ENCODE data around the gene RGMA. TPM values are rescaled to one million over a fixed set of nuclear protein-coding genes. Genes with fewer than 3 reads are reported as not detected.
"Not testable (repeated sequence)": the region's sequence is repeated elsewhere in the genome, so short reads cannot be mapped to it uniquely, and the experiment has no call there.

Gene RGMA
- total RNA-seq, 1 donor from 2014 or later: 8.1 TPM

DNA sequence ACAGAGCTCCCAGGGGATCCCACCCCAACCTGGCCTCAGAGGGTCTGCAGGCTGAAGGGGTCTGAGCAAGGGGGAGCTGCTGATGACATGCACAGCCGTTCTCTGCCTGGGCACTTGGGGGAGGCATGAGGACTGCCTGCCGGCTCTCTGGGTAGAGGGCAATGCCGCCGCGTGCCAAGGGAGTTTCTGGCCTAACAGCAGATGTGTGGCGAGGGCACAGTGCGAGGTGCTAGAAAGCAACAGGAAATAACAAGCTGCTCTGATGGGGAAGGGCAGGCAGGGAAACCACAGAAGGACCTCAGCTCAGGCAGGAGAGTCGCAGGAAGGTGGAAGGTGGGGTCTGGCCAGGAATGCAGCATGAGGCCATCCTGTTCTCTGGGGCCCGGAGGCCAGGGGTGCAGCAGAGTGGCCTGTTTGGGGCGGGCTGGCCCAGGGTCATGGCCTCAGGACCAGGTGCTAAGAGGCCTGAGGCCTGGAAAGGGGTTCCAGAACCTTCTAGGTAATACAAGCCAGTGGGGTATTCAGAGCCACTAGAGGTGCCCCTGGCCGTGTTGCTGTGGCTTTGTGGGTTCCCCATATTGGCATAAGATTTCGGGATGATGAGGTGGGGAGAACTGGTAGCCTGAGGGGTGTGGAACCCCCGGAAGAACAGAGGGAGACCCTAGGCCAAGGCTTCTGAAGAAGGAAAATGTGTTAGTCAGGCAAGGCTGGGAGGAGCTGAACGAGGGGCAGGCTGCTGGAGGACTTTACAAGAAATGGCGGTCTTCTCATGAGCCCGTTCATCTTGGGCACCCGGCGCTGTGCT lies 41.2 kb downstream of the RGMA start:
- no peak for DNase-seq

DNA sequence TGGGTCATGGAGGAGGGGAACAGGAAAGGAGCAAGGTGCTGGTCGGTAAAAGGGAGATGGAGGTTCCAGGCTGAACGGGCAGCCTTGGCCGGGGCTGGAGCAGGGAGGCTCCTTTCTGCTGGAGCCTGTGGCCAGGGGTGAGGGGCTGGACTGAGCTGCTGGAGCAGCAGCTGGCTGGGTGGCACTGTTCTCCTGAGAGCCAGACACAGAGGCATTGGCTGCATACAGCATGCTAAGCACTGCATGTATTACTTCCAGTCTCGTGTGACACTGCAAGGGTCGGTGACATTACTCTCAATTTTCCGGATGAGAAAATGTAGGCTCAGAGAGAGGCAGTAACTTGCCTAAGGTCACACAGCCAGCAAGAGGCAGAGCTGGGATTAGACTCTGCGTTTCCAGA lies 42.3 kb downstream of the RGMA start:
- no peak for DNase-seq

DNA sequence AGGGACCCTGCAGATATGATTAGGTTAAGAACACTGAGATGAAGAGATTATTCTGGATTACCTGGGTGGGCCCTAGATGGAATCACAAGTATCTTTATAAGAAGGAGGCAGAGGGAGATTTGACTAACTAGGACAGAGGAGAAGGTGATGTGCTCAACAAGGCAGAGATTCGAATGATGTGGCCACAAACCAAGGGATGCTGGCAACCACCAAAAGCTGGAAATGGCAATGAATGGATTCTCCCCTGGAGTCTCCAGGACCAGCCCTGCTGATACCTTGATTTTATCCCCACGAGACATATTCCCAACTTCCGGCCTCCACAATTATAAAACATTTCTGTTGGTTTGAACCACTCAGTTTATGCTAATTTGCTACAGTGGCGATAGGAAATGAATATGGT lies 42.9 kb downstream of the RGMA start:
- DNase-seq: no peak

DNA sequence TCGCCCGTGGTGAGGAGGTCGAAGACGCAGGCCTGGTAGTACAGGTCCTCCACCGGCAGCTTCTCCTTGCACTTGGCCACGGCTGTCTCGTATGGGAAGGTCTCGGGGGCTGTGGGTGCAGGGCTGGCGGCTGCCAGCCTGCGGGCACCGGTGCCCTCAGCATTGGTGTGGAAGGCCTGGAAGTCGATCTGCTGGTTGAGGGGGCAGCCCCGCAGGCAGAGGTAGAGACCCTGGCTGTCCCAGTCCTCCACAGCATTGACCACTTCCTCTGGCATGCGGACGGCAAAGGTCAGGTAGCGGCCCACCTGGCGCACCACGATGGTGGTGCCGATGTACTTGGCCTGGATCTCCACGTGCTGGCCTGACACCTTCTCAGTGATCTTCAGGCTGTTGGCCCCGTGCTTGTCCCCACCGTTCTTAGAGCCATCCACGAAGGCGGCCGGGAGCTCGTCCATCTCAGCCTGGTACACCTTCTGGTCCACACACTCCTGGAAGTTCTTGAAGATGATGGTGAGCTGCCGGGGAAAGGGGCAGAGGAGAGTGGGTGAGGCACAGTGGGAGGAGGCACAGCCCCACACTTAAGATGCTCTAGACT lies 43.7 kb downstream of the RGMA start:
- DNase-seq: no peak

DNA sequence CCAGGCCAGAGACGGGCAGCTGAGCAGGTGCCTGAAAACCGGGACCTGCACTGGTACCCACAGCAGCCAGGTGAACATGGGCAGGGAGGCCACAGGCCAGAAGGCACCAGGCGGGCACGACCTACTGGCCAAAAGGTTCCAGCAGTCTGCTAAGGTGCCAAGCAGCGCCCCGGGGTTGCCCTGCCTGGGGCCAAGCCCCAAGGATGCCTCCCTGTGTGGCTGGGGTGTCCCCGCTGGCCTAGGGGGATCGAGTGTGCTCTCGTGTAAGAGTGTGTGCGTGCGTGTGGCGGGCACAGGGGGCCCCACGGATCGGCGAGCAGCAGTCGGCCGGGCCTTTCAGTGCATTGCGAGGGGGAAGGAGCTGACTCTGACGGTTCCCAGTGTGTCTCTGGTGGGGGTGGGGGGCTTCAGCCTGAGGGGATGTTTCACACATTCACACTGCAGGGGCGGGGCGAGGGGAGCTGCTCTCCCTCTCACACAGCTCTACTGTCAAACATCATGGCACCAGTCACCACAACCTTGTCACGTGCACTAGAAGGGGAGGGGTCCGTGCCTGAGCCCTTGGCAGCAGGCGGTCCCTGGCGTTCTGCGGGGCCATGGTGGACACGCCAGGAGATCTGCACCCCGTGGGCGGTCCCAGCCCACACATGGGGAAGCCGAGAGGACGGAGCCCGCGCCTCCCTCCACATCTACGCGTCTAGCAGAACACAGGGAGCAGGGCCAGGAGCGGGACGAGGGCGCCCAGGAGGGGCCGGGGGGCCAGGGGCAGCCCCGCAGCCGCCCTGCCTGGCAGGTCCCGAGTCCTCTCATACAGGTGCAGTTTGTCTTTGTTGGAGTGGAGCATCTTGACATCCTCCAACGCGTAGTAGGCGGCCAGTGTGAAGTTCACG lies 44.5 kb downstream of the RGMA start:
- no peak for DNase-seq

DNA sequence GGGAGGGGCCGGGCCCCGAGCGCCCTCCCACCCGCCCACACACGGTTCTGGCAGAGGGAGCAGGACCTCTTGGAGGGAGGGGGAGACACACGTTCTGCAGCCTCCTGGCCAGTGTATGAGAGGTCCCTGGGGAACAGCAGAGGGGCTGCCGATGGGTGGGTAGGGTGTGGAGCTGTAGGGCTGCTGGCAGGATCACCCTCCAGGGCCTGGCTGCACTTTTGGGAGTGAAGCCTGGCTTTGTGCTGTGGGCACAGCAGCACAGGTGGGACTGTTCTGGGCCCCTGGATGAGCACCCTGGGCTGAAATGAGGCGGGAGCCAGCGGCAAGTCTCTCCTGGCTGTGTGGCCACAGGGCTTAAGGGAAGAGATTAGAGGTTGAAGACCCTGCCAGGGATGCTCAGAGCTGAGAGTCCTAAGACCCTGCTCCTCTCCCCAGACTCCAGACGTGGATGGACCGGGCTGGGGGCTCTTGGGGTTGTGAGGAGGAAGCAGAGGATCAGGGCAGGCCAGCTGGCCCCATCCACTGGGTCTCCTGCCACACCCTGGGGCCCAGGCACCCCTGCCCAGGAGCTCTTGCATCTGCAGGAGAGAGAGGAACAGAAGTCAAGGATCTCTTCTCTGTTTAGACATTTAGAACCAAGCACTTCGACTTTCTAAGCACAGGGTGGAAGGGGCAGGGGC lies 45.2 kb downstream of the RGMA start:
- no peak for DNase-seq

DNA sequence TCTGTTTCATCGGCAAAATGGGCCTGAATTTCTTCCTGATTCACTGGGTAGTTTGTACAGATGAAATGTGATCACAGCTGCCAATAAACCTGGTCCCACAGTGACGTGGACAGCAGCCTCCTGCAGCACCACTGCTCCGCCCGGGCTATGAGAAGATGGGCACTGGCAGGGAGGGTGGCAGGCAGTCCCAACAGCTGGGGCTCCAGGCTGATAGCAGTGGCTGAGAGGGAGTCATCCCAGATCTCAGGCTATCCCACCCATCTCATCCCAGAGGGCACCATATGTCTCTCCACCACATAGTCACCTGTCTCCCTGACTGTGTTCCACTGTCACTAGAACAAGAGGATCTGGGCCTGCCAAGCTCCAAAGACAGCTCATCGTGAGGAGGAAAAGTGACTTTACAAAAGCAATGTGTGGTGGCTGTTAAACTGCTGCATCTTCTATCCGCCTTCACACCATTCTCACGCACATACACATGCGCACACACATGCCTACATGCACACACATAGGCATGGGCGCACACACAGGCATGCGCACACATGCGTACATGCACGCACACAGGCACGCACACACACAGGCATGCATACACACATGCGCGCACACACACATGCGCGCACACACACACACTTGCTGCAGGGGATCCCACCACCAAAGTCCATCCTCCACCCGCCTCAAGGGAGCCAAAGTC lies 46.2 kb downstream of the RGMA start:
- no peak for DNase-seq

DNA sequence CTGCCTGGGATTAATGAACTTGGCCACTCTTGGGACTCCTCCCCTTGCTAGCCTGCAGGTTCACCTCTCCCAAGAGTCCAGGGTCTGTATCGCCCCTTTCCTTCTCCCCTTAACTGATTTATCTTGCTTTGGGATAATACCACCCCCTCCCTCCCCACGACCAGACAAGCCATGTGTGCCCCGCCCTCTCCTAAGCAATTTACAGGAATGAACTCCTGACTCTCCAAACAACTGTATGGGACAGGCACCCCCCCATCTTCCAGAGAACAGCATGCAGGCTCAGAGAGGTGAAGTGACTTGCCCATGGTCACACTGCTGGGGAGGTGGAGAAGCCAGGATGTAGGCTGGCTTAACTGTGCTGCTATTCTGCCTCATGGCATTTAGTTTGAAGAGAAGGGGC lies 46.8 kb downstream of the RGMA start:
- no peak for DNase-seq

DNA sequence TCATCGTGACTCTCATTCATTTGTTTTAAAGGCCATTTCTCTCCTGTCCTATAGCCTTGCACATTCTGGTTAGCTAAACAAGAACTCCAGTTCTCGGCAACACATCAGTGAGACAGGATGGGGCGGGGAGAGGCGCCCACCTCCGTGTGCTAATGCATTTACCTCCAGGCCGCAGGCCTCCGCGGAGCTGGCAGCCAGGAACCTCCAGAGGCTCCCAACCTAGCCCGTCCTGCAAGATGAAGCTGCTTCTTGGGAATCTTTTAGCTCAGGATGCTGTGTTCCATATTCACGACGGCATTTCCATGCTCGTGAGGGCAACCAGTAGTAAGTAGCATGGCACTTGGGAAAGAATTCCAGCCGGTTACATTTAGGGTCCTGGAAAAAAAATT lies 47.9 kb downstream of the RGMA start:
- no peak for DNase-seq

DNA sequence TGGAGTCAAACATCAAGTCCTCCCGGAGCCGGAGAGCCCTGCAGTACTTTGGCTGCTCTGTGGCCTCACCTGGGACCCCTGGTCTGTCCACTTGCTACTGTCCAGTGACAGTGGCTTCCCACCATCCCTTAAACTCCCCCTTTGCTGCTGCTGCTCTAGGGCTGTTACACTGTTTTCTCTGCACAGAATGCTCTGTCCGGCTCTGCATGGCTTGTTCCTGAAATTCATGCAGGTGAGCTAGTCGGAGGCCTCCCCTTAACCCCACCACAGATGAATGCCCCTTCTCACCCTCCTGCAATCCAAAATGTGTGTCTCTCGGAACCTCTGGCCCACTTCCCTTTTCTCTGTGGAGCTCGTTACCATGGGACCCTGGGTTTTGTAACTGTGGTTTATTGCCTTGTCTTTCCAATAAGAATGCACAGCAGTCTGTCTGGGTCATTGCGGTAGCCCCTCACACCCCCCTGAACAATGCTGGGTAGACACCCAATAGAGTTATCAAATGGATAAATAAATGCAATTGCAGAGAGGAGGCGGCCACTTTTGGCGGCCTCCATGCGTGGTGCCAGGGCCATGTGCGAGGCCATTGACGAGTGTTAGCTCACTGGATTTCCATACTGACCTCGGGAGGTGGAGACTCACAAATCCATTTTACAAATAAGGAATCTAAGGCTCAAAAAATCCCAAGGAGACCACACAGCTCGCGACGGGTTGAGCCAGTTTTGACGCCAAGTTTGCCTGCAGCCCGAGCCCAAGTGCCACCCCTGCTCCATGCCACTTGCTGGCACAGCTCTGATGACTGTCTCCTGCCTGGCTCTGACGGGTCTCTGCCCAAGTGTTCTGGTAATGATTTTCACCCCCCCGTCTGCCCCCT lies 48.5 kb downstream of the RGMA start:
- no peak for DNase-seq

DNA sequence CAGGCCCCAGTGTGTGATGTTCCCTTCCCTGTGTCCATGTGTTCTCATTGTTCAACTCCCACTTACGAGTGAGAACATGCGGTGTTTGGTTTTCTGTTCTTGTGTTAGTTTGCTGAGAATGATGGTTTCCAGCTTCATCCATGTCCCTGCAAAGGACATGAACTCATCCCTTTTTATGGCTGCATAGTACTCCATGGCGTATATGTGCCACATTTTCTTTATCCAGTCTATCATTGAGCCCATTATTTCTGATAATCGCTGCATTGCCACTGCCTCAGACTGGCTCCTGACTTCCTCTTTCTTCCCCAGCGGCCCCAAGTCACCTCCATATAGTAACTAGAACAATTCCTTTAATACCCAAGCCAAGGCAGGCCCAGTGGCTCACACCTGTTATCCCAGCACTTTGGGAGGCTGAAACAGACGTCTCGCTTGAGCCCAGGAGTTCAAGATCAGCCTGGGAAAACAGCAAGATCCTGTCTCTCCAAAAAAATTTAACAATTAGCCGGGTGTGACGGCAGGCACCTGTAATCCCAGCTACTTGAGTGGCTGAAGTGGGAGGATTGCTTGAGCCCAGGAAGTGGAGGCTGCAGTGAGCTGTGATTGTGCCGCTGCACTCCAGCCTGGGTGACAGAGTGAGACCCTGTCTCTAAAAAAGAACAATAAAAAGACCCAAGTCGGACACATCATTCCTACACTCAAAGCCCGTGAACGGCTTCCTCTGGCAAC lies 49.3 kb downstream of the RGMA start:
- DNase-seq: not testable (repeated sequence)

DNA sequence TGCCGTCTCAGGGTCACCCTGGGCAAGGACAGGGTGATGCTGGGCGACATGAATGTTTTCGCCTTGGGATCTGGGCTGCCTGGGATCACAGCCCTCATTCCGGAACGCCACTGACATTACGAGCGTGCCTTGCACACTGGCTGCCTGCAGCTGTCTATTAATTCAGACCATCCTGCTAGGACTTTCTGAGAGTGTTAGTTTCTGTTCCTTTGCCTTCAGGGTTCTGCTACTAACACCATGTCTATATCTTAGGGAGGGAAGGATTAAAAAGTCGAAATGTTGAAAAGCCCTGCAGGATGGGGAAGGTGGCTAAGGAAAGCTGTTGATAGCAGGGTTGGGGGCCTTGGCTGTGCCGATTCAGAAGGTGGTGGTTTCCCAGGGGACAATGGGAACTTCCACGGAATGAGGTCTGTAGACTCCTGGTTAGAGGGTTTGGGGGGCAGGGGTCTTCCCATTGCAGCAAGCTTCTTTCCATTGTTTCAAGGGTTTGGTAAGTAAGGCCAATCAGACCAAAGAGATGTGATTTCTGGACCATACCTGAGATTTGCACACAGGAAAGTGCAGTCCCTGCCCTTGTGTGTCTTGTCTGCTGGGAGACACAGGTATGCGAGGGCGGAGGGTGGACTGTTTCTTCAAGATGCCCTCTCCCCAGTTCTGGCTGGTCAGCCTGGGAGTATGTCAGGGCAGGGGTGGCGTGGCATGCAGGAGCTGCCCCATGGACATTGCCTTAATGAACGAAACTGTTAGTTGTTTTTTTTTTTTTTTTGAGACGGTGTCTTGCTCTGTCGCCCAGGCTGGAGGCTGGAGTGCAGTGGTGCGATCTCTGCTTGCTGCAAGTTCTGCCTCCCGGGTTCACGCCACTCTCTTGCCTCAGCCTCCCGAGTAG lies 50.9 kb downstream of the RGMA start:
- no peak for DNase-seq

DNA sequence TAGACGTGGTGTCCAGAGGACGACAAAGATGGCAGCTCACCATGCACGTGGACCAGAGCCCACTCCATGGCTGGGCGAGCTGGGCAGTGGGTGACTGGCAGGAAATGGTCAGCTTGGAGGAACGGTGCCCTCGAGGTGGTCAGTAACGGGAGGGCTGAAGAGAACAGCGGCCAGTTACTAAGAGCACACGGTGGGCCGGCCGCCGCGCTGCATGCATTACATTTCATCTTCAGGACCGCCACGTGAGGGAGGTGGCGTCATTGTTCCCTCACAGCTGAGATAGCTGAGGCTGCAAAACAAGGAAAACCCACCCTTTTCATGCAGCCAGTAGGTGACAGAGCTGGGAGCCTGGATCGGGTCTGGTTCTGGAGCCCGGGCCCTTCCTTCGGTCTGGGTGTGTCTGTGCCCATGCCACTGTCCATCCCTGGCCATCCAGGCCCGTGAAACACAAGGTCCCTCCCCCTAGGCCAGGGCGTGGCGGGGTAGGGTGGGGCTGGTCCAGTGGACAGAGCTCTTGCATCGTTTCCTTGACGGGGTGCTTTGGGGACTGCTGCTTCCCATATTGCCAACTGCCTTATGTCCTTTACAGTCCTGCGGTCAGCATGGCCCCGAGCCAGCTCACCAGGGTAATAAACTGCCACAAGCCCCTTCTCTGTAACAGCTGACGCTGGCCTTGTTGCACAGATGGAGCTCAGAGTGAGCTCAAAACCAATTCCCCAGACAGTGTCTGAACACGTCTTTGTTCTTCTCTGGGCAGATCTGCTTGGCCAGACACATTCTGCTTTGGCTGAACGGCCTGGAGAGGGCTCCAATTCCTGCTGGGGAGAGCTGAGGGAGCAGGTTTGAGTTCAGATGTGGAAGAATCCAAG lies 51.8 kb downstream of the RGMA start:
- DNase-seq: peak; percentile 23

DNA sequence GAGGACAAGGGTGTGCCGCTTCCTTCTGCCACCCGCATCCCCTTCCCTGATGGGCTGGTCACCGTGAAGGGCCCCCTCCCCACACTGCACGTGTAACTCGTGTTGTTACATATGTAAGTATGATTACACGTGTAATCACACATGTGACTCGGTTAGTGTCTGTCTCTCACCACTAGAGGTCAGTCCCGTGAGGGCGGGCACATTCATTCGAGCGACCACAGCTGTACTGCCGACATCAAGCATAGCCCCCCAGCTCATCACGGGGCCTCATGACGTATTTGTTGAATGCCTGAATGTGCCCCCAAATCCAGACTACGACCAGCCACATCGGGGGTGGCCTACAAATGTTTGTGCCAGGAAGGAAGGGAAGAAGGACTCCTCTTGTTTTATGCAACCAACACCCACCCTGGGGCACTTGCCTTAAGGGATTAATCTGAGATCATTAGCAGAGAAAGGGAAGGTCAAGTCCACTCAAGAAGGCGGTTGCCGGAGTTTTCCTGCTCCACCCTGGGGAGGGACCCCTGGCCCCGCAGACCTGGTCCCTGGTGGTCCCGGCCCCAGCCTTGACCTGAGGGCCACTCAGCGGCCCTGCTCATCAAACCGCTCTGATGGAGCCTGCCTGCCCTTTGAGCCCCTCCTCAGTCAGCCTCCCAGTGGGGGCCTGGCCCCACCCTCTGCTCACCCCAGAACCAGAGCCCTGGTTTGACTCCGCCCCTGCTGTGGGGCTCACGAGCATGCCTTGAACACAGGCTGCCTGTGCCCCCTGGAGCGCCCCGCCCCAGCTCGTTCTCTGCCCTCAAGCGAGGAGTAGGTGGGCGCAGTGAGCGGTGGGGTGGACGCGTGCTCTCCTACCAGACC lies 52.8 kb downstream of the RGMA start:
- no peak for DNase-seq

DNA sequence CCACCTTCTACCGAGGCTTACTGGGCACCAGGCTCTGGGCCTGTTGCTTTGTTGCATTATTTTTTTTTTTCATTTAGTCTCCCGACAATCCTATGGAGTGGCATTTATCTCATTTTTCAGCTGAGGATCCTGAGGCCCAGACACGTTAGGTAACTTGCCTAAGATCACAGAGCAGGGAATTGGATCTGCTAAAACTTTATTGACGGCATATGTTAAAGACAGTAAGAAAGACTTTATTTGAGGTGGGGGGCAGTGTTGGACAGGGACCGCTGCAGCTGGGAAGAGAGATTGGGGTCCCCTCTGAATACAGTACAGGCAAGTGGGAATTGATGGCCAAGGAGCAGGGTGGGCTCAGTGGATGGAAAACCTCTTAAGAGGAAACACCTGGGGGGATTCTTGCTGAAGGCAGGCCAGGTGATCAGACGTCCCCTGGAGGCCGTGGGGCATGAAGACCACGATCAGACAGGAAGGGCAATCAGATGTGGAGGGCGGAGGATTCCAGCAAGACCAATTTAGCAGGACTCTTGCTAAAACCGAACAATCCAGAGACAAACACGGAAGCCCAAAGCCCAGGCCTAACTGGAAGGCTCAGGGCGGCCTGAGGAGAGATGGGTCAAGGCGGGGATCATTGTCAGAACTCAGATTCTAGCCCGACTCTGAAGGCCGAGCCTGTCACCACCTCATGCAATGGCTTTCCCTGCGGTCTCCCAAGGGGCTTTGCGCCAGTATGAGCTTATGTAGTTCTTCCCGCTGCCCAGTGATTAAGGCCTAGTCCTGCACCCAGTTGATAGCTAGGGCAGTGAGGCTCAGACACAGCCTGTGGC lies 53.7 kb downstream of the RGMA start:
- no peak for DNase-seq

DNA sequence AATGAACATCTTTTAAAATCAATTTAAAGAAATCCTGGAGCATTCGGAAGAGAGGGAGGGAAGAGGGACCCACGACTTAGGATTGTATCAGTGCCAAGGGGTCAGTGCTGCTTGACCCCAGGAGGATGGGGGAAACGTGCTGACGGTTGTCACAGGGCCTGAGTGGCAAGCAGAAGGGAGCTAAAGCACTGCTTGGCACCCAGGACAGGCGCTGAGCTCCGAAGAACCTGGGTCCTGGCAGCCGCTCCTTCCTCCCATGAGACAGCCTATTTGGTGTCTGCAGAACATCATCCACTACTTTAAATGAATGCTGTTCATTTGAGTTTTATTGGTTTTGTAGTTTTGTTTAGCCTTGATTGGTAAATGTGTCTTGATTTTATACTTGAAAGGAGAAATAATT lies 54.5 kb downstream of the RGMA start:
- no peak for DNase-seq

All from occipital lobe (tissue), 2 donors.